ENCODE measurements around the gene LZTFL1. TPM values are rescaled to one million over a fixed set of nuclear protein-coding genes. Genes with fewer than 3 reads are reported as not detected.

The LZTFL1 gene, protein sequence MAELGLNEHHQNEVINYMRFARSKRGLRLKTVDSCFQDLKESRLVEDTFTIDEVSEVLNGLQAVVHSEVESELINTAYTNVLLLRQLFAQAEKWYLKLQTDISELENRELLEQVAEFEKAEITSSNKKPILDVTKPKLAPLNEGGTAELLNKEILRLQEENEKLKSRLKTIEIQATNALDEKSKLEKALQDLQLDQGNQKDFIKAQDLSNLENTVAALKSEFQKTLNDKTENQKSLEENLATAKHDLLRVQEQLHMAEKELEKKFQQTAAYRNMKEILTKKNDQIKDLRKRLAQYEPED
- 1 to 10 TPM; 5.1 to 6.7 TPM for total RNA-seq

- ATAC-seq (peak; percentile 87), DNase-seq (peak; percentile 95)
- CTCF ChIA-PET, result interaction anchor here (0.6 to 2.9 kb wide), 15 partner anchors 10 to 562 kb away, joined by 3 to 11 read pairs (median 4); partner anchors contain the start of gene CXCR6
- Mint-ChIP-seq H3K27me3 (ENCODE audit: low read depth) (peaks cover 35% of the 10 kb centered on the region), H3K36me3 (ENCODE audit: low read depth) (no peaks in the 10 kb centered on the region), H3K9me3 (ENCODE audit: insufficient read depth) (no peaks in the 10 kb centered on the region), H3K4me3 (peak within 1 kb of the TSS; percentile 90), H3K4me1 (ENCODE audit: low read depth) (peaks cover 30% of the 10 kb centered on the region), H3K27ac (peak within 1 kb of the TSS; percentile 82)
- POLR2A ChIA-PET, result interaction anchor here (0.7 kb wide), 1 partner anchor 693 kb away, joined by 3 read pairs; no protein-coding TSS in a partner anchor
These were observed at the start of gene LZTFL1 for GRCh38 chr3:45841757-45842491. LZTFL1 (minus strand) TSS chr3:45842119; CDS start chr3:45841991, 128 bp downstream.

- Mint-ChIP-seq H3K4me1 (ENCODE audit: low read depth) (peaks cover 33% of the 10 kb centered on the region), H3K27me3 (ENCODE audit: low read depth) (peaks cover 58% of the 10 kb centered on the region), H3K9me3 (ENCODE audit: insufficient read depth) (peaks cover 5% of the 10 kb centered on the region), H3K36me3 (ENCODE audit: low read depth) (peaks cover 6% of the 10 kb centered on the region), H3K4me3 (peak overlapping the region; percentile 53), H3K27ac (no peak overlapping the region)
- CTCF ChIA-PET, result interaction anchor here (1.2 kb wide), 1 partner anchor 189 kb away, joined by 3 read pairs; no protein-coding TSS in a partner anchor
- DNase-seq (no peak), ATAC-seq (no peak)
- POLR2A ChIA-PET, result no interaction called here
These were observed 48.5 kb upstream of the LZTFL1 start for GRCh38 chr3:45890405-45890804.

GRCh38 chr3:45889337-45889736 lies 47.4 kb upstream of the LZTFL1 start:
- POLR2A ChIA-PET, result no interaction called here
- CTCF ChIA-PET, result no interaction called here
- Mint-ChIP-seq H3K4me1 (ENCODE audit: low read depth) (peaks cover 33% of the 10 kb centered on the region), H3K9me3 (ENCODE audit: insufficient read depth) (peaks cover 5% of the 10 kb centered on the region), H3K4me3 (no peak overlapping the region), H3K36me3 (ENCODE audit: low read depth) (peaks cover 6% of the 10 kb centered on the region), H3K27ac (no peak overlapping the region), H3K27me3 (ENCODE audit: low read depth) (peaks cover 57% of the 10 kb centered on the region)
- no peak for DNase-seq
- no peak for ATAC-seq

- ChIA-PET POLR2A (no interaction called here), CTCF (interaction anchor here (1.0 to 1.4 kb wide), 3 partner anchors 41 to 600 kb away, joined by 3 to 7 read pairs (median 3); no protein-coding TSS in a partner anchor)
- ATAC-seq (no peak), DNase-seq (no peak)
- Mint-ChIP-seq H3K27me3 (ENCODE audit: low read depth) (peaks cover 54% of the 10 kb centered on the region), H3K4me3 (no peak overlapping the region), H3K27ac (no peak overlapping the region), H3K9me3 (ENCODE audit: insufficient read depth) (peaks cover 5% of the 10 kb centered on the region), H3K36me3 (ENCODE audit: low read depth) (peaks cover 6% of the 10 kb centered on the region), H3K4me1 (ENCODE audit: low read depth) (peaks cover 21% of the 10 kb centered on the region)
These were observed 46.0 kb upstream of the LZTFL1 start for GRCh38 chr3:45887759-45888511.

DNA sequence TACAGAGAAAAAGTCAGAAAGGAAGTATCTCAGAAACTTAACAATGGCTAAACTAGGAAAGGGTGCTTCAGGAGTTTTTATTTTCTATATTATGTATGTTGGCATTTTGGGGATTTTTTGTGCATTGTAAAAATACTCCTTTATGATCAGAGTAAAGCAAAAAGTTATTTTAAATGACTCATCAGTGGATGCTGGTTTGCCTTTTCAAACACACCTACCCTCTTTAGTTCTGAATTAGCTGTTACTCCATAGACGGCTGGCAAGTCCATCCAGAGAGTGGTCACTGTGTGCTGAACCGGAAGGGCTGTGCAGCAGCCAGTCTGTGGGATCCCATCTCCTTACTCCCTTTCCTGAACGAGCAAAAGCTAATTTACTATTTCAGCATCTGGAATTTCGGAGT lies 45.4 kb upstream of the LZTFL1 start:
- Mint-ChIP-seq H3K9me3 (ENCODE audit: insufficient read depth) (peaks cover 2% of the 10 kb centered on the region), H3K4me1 (ENCODE audit: low read depth) (peaks cover 14% of the 10 kb centered on the region), H3K36me3 (ENCODE audit: low read depth) (peaks cover 6% of the 10 kb centered on the region), H3K27ac (no peak overlapping the region), H3K4me3 (no peak overlapping the region), H3K27me3 (ENCODE audit: low read depth) (peaks cover 53% of the 10 kb centered on the region)
- CTCF ChIA-PET, result interaction anchor here (1.0 to 1.4 kb wide), 3 partner anchors 41 to 601 kb away, joined by 3 to 7 read pairs (median 3); no protein-coding TSS in a partner anchor
- POLR2A ChIA-PET, result no interaction called here
- DNase-seq (no peak), ATAC-seq (no peak)

- ChIA-PET CTCF (interaction anchor here (1.7 kb wide), 1 partner anchor 18 kb away, joined by 3 read pairs; no protein-coding TSS in a partner anchor), POLR2A (no interaction called here)
- H3K27me3 Mint-ChIP-seq (ENCODE audit: low read depth), result peaks cover 49% of the 10 kb centered on the region
- no peak within 1 kb of the TSS for H3K27ac Mint-ChIP-seq
- DNase-seq (no peak), ATAC-seq (no peak)
- H3K4me1 Mint-ChIP-seq (ENCODE audit: low read depth), result peaks cover 13% of the 10 kb centered on the region
- H3K9me3 Mint-ChIP-seq (ENCODE audit: insufficient read depth), result no peaks in the 10 kb centered on the region
- H3K36me3 Mint-ChIP-seq (ENCODE audit: low read depth), result no peaks in the 10 kb centered on the region
- H3K4me3 Mint-ChIP-seq, result no peak within 1 kb of the TSS
These were observed 44.2 kb upstream of the LZTFL1 start, which contains the start of gene CCR9 for GRCh38 chr3:45885979-45886705. CCR9 (plus strand) TSS chr3:45886543; CDS start chr3:45894934, 8,391 bp downstream.

- DNase-seq (no peak), ATAC-seq (no peak)
- no peaks in the 10 kb centered on the region for H3K36me3 Mint-ChIP-seq (ENCODE audit: low read depth)
- H3K27ac Mint-ChIP-seq, result no peak overlapping the region
- CTCF ChIA-PET, result interaction anchor here (1.3 kb wide), 1 partner anchor 28 kb away, joined by 4 read pairs; no protein-coding TSS in a partner anchor
- POLR2A ChIA-PET, result no interaction called here
- no peaks in the 10 kb centered on the region for H3K9me3 Mint-ChIP-seq (ENCODE audit: insufficient read depth)
- H3K4me1 Mint-ChIP-seq (ENCODE audit: low read depth), result peaks cover 12% of the 10 kb centered on the region
- peaks cover 45% of the 10 kb centered on the region for H3K27me3 Mint-ChIP-seq (ENCODE audit: low read depth)
- H3K4me3 Mint-ChIP-seq, result no peak overlapping the region
These were observed 42.7 kb upstream of the LZTFL1 start for GRCh38 chr3:45884368-45885201.

DNA sequence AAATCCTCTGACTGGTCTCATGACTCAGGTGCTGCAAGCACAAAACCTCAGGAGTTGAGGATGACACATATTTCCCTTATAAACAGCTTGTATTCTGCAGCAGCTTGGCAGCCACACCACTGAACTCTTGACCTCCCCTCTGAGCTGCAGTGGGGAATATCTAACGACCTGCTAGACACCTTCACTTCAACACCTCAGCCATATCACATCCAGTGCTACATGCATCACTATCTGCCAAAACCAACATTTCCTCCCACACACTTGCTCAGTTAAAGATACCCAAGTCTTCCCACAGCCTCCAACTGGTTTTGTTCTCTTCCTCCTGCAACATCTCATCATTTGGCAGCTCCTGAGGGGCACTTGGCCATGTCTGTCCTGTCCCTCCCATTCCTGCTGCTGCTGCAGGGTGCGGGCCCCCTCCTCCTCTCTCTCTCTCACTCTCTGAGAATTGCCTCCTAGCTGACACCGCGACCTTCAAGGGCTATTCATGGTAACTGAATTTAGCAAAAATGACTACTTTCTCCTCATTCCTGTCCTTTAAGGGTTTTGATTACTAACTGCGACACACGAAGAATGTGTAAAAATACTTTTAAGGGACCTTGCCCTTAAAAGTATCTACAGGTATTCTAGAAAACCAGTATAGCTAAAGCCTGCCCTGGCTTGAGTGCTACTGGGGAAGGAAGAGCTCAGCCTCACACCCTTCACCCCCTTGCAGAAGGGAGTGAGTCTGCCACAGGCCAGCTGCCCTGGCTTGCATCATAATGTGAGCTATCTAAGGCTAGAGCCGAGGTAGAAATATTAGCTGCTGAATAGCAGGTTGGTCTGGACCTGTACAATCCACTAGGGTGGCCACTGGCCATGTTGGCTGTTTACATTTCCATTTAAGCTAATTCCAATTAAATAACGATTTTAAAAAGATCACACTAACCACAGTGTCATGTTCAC lies 39.4 kb upstream of the LZTFL1 start:
- DNase-seq (peak; percentile 49), ATAC-seq (peak; percentile 89)
- Mint-ChIP-seq H3K27ac (no peak overlapping the region), H3K36me3 (ENCODE audit: low read depth) (no peaks in the 10 kb centered on the region), H3K27me3 (ENCODE audit: low read depth) (peaks cover 45% of the 10 kb centered on the region), H3K4me3 (no peak overlapping the region), H3K4me1 (ENCODE audit: low read depth) (peaks cover 12% of the 10 kb centered on the region), H3K9me3 (ENCODE audit: insufficient read depth) (no peaks in the 10 kb centered on the region)
- POLR2A ChIA-PET, result interaction anchor here (0.5 kb wide), 1 partner anchor 888 kb away, joined by 3 read pairs; no protein-coding TSS in a partner anchor
- CTCF ChIA-PET, result interaction anchor here (0.7 to 1.2 kb wide), 3 partner anchors 12 to 198 kb away, joined by 3 read pairs; no protein-coding TSS in a partner anchor

GRCh38 chr3:45880725-45881077 lies 38.8 kb upstream of the LZTFL1 start:
- Mint-ChIP-seq H3K9me3 (ENCODE audit: insufficient read depth) (no peaks in the 10 kb centered on the region), H3K4me1 (ENCODE audit: low read depth) (peaks cover 12% of the 10 kb centered on the region), H3K4me3 (no peak overlapping the region), H3K27me3 (ENCODE audit: low read depth) (peaks cover 47% of the 10 kb centered on the region), H3K27ac (no peak overlapping the region), H3K36me3 (ENCODE audit: low read depth) (no peaks in the 10 kb centered on the region)
- ChIA-PET POLR2A (interaction anchor here (0.5 kb wide), 1 partner anchor 887 kb away, joined by 3 read pairs; no protein-coding TSS in a partner anchor), CTCF (no interaction called here)
- ATAC-seq, result no peak
- DNase-seq, result no peak

DNA sequence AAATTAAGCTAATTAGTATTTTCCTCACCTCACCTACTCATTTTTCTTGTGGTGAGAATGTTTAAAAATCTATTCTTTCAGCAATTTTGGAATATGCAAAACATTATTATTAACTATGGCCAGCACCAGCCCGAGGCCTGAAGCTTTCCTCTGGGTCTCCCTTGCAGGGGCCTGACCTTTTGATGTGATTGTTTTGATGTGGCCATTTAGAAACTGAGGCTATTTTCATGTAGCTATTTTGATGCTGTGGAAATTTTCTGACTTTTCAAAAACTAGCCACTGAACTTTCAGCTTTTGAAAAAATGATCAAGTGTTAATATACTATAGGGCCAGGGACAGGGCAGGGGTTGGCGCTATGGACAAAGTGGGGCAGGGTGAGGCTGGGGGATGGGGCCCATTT lies 36.2 kb upstream of the LZTFL1 start:
- no peak for ATAC-seq
- H3K27me3 Mint-ChIP-seq (ENCODE audit: low read depth), result peaks cover 51% of the 10 kb centered on the region
- POLR2A ChIA-PET, result no interaction called here
- no peak overlapping the region for H3K4me3 Mint-ChIP-seq
- H3K27ac Mint-ChIP-seq, result no peak overlapping the region
- no peaks in the 10 kb centered on the region for H3K9me3 Mint-ChIP-seq (ENCODE audit: insufficient read depth)
- H3K4me1 Mint-ChIP-seq (ENCODE audit: low read depth), result peaks cover 12% of the 10 kb centered on the region
- CTCF ChIA-PET, result no interaction called here
- peaks cover 3% of the 10 kb centered on the region for H3K36me3 Mint-ChIP-seq (ENCODE audit: low read depth)
- no peak for DNase-seq
